Chondrocyte (in vitro differentiated cells): ENCODE measurements around the gene ZNF132. TPM values are rescaled to one million over a fixed set of nuclear protein-coding genes. Genes with fewer than 3 reads are reported as not detected.
"Not testable (repeated sequence)": the region's sequence is repeated elsewhere in the genome, so short reads cannot be mapped to it uniquely, and the experiment has no call there.

Experiments used
- DNase-seq: peaks from one replicate; pipeline ENCODE4 v3.0.0; 2021; ENCODE audit warnings: mixed read lengths, low spot score
- H3K27ac Mint-ChIP-seq: one replicate; pipeline ENCODE4 v1.8.0; 2021; ENCODE audit warnings: mild to moderate bottlenecking, moderate library complexity, mixed read lengths; ENCODE audit not compliant: unreplicated experiment
- H3K27me3 Mint-ChIP-seq: 2 replicates; pipeline ENCODE4 v1.8.0; 2021; ENCODE audit warnings: low read depth, mixed read lengths
- H3K36me3 Mint-ChIP-seq: 2 replicates; pipeline ENCODE4 v1.8.0; 2021; ENCODE audit warnings: low read depth, mixed read lengths
- H3K4me1 Mint-ChIP-seq: 2 replicates; pipeline ENCODE4 v1.8.0; 2021; ENCODE audit warnings: low read depth, mild to moderate bottlenecking, mixed read lengths
- H3K4me3 Mint-ChIP-seq: one replicate; pipeline ENCODE4 v1.8.0; 2021; ENCODE audit warnings: mild to moderate bottlenecking, moderate library complexity, mixed read lengths; ENCODE audit not compliant: unreplicated experiment
- H3K9me3 Mint-ChIP-seq: 2 replicates; pipeline ENCODE4 v1.8.0; 2021; ENCODE audit warnings: low read depth, mixed read lengths
- total RNA-seq: library from RNA; stranded (reverse); gene quantifications from 3 replicates; pipeline ENCODE4 v1.2.1, GENCODE V29; 2021
- TF ChIP-seq, protein P1 (sequence below): fragments of 200-600 bp; sonication (generic); IDR thresholded peaks from 2 replicates; pipeline ENCODE4 v1.5.0; 2021; ENCODE audit warnings: antibody characterized with exemption, mild to moderate bottlenecking, moderate library complexity

The ZNF132 gene
- total RNA-seq, 1 donor from 2014 or later: 1.8 TPM

GRCh38 chr19:58409010-58409790 lies 30.8 kb downstream of the ZNF132 start:
- Mint-ChIP-seq H3K36me3 (peaks cover 2% of the 10 kb centered on the region), H3K4me3 (peak overlapping the region; percentile 90), H3K9me3 (no peaks in the 10 kb centered on the region), H3K27me3 (no peaks in the 10 kb centered on the region), H3K4me1 (peaks cover 35% of the 10 kb centered on the region), H3K27ac (peak overlapping the region; percentile 76)
- DNase-seq: no peak
- TF ChIP-seq, protein P1, sequence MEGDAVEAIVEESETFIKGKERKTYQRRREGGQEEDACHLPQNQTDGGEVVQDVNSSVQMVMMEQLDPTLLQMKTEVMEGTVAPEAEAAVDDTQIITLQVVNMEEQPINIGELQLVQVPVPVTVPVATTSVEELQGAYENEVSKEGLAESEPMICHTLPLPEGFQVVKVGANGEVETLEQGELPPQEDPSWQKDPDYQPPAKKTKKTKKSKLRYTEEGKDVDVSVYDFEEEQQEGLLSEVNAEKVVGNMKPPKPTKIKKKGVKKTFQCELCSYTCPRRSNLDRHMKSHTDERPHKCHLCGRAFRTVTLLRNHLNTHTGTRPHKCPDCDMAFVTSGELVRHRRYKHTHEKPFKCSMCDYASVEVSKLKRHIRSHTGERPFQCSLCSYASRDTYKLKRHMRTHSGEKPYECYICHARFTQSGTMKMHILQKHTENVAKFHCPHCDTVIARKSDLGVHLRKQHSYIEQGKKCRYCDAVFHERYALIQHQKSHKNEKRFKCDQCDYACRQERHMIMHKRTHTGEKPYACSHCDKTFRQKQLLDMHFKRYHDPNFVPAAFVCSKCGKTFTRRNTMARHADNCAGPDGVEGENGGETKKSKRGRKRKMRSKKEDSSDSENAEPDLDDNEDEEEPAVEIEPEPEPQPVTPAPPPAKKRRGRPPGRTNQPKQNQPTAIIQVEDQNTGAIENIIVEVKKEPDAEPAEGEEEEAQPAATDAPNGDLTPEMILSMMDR: no peak

GRCh38 chr19:58408152-58409009 lies 31.6 kb downstream of the ZNF132 start, which contains the start of gene ZNF584:
ZNF584 (plus strand) TSS chr19:58408649; CDS start chr19:58409148, 499 bp downstream.
- Mint-ChIP-seq H3K36me3 (peaks cover 2% of the 10 kb centered on the region), H3K4me3 (peak within 1 kb of the TSS; percentile 90), H3K9me3 (no peaks in the 10 kb centered on the region), H3K27ac (peak within 1 kb of the TSS; percentile 92), H3K27me3 (no peaks in the 10 kb centered on the region), H3K4me1 (peaks cover 32% of the 10 kb centered on the region)
- TF ChIP-seq, protein P1: peak; percentile 44
- DNase-seq: peak; percentile 96

- Mint-ChIP-seq H3K4me1 (peaks cover 34% of the 10 kb centered on the region), H3K27me3 (no peaks in the 10 kb centered on the region), H3K36me3 (peaks cover 2% of the 10 kb centered on the region), H3K4me3 (peak overlapping the region; percentile 90), H3K9me3 (no peaks in the 10 kb centered on the region), H3K27ac (peak overlapping the region; percentile 92)
- no peak for DNase-seq
- TF ChIP-seq, protein P1: no peak
Observed at GRCh38 chr19:58407658-58408151, 32.2 kb downstream of the ZNF132 start.

DNA sequence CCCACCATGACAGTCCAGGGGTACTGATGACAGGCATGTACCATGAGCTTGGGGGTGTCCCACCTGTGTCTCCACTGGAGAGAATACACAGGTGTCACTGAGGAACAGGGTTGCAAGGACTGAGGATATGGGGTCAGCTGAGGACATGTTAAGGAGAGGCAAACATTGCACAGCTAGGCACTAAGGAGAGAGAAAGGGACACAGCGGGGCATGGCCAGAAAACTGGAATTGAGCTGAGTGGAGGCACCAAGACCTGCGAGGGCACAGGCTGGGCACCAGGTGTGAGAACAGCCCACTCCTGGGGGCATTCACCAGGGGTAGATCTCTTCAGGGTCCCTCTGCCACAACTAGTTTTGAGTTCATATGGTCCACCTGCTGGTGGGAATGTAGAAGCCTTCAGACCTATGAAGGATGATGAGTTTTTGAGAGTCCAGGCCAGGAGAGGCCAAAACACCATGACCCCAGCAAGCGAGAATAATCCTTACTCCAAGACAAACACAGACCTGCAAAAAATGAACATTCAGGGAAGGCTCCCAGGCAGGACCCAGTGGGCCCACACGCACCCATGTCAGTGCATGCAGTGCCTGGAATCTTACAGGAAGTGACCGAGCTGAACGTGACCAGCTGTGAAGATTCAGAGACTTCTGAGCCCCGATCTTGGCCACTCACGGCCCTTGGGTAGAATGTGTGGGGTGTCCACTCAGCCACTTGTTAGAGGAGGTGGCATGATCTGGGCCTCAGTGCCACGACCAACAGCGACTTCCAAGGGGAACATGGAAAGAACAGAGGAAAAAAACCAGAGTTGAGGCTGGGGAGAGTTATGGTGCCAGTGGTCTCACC lies 32.9 kb downstream of the ZNF132 start:
- no peak for DNase-seq
- peaks cover 34% of the 10 kb centered on the region for H3K4me1 Mint-ChIP-seq

GRCh38 chr19:58403920-58404478 lies 36.0 kb downstream of the ZNF132 start:
- not testable (repeated sequence) for DNase-seq, H3K36me3 Mint-ChIP-seq, H3K4me3 Mint-ChIP-seq, H3K27ac Mint-ChIP-seq, H3K9me3 Mint-ChIP-seq, H3K27me3 Mint-ChIP-seq
- H3K4me1 Mint-ChIP-seq: peaks cover 36% of the 10 kb centered on the region

More for the DNA sequence above, 32.9 kb downstream of the ZNF132 start:
- TF ChIP-seq, protein P1: peak; percentile 65
- Mint-ChIP-seq H3K27me3 (no peaks in the 10 kb centered on the region), H3K36me3 (no peaks in the 10 kb centered on the region), H3K27ac (peak overlapping the region; percentile 77), H3K9me3 (no peaks in the 10 kb centered on the region), H3K4me3 (peak overlapping the region; percentile 90)
